HG02884 (cell line): ENCODE data around the gene ANXA3.

Experiments used
- ATAC-seq: cut with Tn5 transposase; IDR thresholded peaks from one replicate; pipeline ENCODE4 v1.9.1; 2021; ENCODE audit warnings: mild to moderate bottlenecking, moderate library complexity; ENCODE audit not compliant: unreplicated experiment

Gene ANXA3

DNA sequence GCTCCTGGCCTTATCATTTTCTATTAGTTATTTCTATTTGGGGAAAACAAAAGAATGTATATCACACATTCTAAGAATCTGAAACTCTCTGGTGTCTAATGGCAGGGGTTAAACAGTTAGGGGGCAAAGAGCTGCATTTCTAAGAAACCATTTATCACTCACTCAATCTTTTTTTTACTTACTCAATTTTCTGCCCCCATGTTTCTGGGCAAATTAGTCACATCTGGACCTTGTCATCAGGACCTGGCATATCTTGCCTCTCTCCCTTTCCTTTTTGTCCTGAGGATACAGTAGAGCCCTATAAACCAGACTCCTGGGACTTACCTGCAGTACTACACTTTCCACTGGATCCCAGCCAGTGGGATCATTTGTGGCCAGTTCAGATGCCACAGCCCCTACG is 89.1 kb downstream of the ANXA3 start:
- ATAC-seq = no peak

DNA sequence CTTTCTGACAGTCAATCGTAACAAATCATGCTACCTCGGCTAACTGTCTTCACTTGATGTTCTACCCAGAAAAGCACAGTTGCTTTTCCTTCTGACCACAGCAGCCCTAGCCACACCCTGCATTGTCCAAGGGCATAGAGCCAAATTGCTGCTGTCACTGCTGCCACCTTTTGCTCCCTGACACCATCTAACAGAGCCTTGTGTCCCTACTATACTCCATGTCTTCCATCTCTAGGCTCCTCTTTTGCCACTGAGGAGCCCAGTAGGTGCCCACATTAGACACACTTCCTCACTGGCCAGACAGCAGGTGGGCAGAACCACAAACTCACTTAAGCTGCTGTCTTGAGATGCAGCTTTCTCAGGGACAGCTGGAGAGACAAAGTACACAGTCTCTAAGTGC is 91.4 kb downstream of the ANXA3 start:
- ATAC-seq = no peak

DNA sequence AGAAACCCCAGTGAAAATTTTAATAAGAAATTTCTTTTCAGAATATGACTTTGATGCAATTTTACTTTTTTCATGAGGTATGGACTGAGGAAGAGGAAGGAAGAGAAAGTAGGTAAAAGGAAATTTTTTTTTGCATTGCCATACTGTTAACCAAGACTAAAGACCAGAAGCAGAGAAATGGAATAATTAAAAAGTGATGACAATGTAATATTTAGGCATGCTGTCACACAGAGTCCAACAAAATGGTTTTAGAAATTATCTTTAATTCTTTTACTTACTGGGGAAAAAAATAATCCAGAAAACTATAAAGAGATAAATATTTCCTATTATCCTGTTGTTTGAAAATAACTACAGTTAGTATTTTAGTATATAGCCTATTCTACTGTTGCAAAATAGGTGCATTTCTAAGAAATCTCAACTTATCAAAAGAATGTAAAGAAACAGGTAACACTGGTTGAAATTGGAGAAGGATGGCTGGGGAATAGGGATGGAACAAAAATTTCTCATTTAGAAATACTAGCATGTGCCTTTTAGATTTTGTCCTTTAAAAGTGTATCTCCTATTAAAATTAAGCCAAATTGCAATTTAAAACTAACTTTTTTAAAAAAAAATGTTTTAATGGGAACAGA is 92.6 kb downstream of the ANXA3 start:
- ATAC-seq = no peak

- peak; percentile 95 for ATAC-seq
Measured at GRCh38 chr4:78644744-78645330, 93.3 kb downstream of the ANXA3 start.

DNA sequence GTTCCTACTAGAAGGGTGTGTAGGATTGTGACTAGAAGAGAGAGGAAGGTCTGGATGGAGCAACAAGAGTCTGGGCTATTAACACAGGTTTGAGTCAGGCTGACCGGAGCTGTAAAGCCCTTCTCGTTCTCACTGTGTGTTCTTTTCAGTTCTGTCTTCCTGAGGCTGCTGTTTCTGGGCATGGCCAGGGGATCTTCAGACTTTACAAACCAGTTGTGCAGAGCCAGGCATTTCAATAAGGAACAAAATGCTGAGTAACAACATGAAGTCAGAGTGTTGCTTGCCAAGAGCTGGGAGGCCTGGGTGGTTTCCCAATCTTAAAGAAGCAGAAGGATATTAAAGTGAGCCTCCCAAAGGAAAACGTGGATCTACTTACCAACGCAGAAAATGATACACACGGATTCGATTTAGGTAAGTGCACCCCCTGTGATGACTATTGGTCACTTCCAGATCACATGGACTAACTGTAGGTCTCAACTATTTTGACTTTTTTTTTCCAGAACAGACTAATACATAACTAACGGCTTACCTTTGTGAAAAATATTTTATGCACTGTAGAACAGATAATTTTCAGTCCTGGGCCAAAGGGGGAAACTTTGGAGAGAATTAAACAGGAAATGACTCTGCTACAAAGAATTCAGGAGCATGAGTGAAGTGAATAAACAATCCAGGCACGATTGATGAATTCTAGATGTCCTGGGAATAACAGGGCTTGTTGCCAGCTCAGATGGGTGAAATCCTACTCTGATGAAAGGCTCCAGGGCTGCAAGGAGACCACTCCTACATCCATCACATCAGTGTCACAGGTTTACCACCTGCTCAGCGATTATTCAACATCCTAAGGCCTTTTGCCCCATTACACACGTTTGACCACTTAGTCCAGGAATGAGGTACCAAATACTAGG is 94.5 kb downstream of the ANXA3 start:
- no peak for ATAC-seq

- no peak for ATAC-seq
Measured at GRCh38 chr4:78647272-78647671, 95.7 kb downstream of the ANXA3 start.

DNA sequence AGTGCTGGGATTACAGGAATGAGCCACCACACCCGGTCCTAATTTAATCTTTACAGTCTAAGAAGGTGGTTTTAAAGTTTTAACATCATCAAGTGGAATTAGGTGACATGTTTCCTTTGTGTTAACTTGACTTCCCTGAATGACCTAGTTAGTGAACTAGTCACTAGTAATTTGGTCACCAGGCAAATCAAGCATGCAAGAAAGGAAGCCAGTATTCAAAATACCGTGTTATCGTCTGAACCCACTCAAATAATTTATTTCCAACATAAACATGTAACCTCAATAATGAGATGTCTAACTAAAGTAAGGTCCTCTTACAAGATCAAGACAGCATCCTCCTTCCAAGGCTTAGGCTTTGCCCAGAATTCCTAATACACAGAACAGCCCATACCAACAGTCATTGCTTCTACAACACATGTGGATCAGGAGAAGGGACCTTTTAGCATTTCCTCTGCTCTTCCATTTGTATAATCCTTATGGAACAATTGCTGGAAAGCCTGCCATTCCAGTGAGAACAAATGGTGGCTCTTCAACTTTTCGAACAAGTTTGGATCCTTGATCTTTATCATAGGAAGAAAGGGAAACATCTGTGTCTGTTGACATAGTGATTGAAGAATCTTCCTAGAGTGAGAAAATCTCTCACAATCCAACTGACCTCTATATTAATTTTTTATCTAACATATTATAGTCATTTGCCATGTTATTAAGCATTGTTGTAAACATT is 97.2 kb downstream of the ANXA3 start:
- no peak for ATAC-seq

- no peak for ATAC-seq
Measured at GRCh38 chr4:78650106-78651024, 98.8 kb downstream of the ANXA3 start.

DNA sequence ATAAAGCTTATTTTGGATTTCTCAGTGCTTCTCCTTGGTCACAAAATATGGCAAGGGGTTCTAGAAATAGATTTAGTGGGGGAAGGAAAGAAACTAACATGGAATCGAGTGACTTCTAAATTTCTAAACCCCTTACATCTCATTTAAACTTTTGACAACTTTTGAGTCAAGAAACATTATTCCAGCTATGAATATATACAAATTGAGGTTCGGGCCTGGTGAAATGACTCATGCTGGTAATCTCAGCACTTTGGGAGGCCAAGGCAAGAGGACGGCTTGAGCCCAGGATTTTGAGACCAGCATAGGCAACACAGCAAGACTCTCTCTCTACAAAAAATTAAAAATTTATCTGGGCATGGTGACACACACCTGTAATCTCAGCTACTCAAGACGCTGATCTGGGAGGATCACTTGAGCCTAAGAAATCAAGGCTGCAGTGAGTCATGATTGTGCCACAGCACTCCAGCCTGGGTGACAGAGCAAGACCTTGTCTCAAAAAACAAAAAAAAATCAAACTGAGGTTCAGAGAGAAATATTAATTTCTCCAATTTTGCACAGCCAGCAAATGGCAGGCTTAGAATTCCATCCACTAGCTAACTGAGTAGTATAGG is 99.8 kb downstream of the ANXA3 start:
- ATAC-seq = no peak

DNA sequence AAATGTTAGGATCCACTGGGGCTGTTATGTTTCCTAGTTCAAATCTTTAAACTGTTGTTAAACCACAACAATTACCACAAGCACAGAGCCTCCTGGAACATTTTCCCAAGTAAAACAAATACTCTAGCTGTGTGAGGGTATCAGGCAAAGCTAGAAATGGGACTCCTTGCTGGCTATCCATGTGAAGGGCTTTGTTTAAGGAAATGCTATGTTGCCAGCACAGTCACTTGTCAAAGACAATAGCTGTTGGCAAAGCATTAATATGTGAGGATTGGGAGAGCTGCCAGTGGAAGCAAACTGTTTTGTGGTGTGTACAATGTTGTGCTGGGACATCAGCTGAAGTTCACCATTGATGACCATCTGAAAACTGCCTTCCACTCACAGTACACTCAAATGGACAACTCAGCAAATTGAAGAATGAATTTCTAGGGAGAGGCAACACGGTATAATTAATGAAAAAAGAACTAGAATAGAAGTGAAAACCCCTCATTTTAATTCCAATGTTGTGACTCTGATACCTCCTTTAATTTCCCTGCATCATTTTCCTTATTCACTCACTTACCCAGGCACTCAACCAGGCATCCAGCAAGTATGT is 100.8 kb downstream of the ANXA3 start:
- ATAC-seq = no peak

DNA sequence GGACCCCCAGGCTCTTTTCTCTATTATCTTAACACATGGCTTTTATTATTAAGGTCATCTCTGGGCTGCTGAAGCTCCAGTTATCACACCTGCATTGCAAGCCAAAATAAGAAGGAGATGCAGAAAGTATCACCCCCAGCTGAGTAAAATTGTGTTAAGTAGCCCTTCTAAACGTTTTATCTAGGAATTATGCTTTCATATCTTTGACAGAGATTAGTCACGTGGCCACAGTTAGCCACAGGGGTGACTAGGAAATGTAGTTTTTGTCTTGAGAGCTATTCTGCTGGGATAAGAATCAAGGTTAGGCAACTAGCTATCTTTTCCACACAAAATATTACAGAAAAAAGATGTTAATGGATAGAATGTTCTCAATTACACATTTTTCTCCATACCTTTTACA is 102.1 kb downstream of the ANXA3 start:
- ATAC-seq = no peak

GRCh38 chr4:78654807-78655206 is 103.2 kb downstream of the ANXA3 start:
- ATAC-seq = no peak

GRCh38 chr4:78656968-78657445 is 105.4 kb downstream of the ANXA3 start:
- ATAC-seq = peak; percentile 43

DNA sequence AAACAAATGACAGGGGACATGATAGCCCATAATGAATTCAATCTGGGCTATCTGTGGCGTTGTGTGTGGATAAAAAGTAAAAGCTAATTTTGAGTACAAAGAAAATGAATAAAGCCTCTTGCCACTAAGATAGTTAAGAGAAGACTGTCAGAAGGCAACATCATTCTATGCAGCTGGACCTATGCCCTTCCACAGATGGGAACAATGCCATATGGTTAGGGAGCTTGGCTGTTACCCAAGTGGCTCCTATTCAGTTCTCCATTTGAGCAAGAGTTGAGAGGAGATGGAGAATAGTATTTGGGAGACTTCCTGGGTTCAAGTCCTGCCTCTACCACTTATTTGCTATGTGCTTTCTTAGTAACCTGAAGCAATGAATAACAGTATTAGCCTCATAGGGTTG is 107.7 kb downstream of the ANXA3 start:
- no peak for ATAC-seq

GRCh38 chr4:78659665-78660064 is 108.1 kb downstream of the ANXA3 start:
- ATAC-seq = no peak
